CD4-positive, alpha-beta T cell (primary cell): ENCODE results near the gene DNAJC13. TPM values are rescaled to one million over a fixed set of nuclear protein-coding genes. Genes with fewer than 3 reads are reported as not detected.

Source experiments
- ATAC-seq: fragments of 200-7000 bp; cut with Tn5 transposase; one replicate; pipeline ENCODE4 v1.10.0; 2022; ENCODE audit warnings: mild to moderate bottlenecking; ENCODE audit not compliant: poor library complexity
- CTCF ChIA-PET: fragments of 350-600 bp; sonication (Branson Sonifier 250); formaldehyde crosslinking; loops from one replicate; lab custom pipeline; 2021; ENCODE audit warnings: antibody characterized with exemption, inconsistent platforms; lab: Charles Lee
- POLR2A ChIA-PET: fragments of 350-600 bp; sonication (Branson Sonifier 250); formaldehyde crosslinking; loops from one replicate; lab custom pipeline; 2021; ENCODE audit warnings: antibody characterized with exemption, inconsistent platforms; lab: Charles Lee
- DNase-seq, 14 experiments: peaks; one replicate each; pipeline ENCODE4 v3.0.0-alpha.2; 2013 to 2020; ENCODE audit warnings: mixed read lengths in 2 of 14
- H3K27ac ChIP-seq, 2 donors: one replicate each; pipeline versions ENCODE4 v1.5.1 to v1.7.0; 2013; ENCODE audit warnings: low read length in 2 of 2, low read depth in 1 of 2, mild to moderate bottlenecking in 1 of 2
- H3K27me3 ChIP-seq, 2 experiments: 1 replicate in 1 of 2; 2 replicates in 1 of 2; pipeline versions ENCODE4 v1.6.1 to v1.7.0; 2013; ENCODE audit warnings: low read length in 2 of 2, control low read depth in 1 of 2, mild to moderate bottlenecking in 1 of 2, moderate library complexity in 1 of 2; ENCODE audit not compliant: insufficient read depth in 2 of 2, control insufficient read depth in 1 of 2
- H3K36me3 ChIP-seq: one replicate; pipeline ENCODE4 v1.6.1; 2013; ENCODE audit warnings: low read length, control low read depth; ENCODE audit not compliant: insufficient read depth
- H3K4me1 ChIP-seq: one replicate; pipeline ENCODE4 v1.6.1; 2013; ENCODE audit warnings: low read length, control low read depth; ENCODE audit not compliant: insufficient read depth
- H3K4me3 ChIP-seq: one replicate; pipeline ENCODE4 v1.5.1; 2013; ENCODE audit warnings: mild to moderate bottlenecking, low read length, moderate library complexity
- H3K9me3 ChIP-seq, 2 experiments: 1 replicate in 1 of 2; 2 replicates in 1 of 2; pipeline versions ENCODE4 v1.6.1 to v1.7.0; 2013; ENCODE audit warnings: low read length in 2 of 2, mild to moderate bottlenecking in 2 of 2, control low read depth in 1 of 2, moderate library complexity in 1 of 2; ENCODE audit not compliant: control insufficient read depth in 1 of 2, insufficient read depth in 1 of 2
- H3K27ac Mint-ChIP-seq: one replicate; pipeline ENCODE4 v1.8.0; 2020; ENCODE audit warnings: mixed read lengths
- H3K27me3 Mint-ChIP-seq: one replicate; pipeline ENCODE4 v1.8.0; 2021; ENCODE audit warnings: mixed read lengths
- H3K36me3 Mint-ChIP-seq: one replicate; pipeline ENCODE4 v1.8.0; 2021; ENCODE audit warnings: low read depth, mixed read lengths
- H3K4me1 Mint-ChIP-seq: one replicate; pipeline ENCODE4 v1.8.0; 2021; ENCODE audit warnings: low read depth, mixed read lengths
- H3K4me3 Mint-ChIP-seq: one replicate; pipeline ENCODE4 v1.8.0; 2020; ENCODE audit warnings: mild to moderate bottlenecking, mixed read lengths
- H3K9me3 Mint-ChIP-seq: one replicate; pipeline ENCODE4 v1.8.0; 2020; ENCODE audit warnings: mixed read lengths
- intact Hi-C, 2 experiments: fragments of 100-400 bp; cut with DNase I in 1 of 2; cut with micrococcal nuclease in 1 of 2; formaldehyde crosslinking; loops; one replicate each; pipeline versions ENCODE4 v1.15.1 to v1.9.0; 2023 to 2025; cut with DNase I, micrococcal nuclease
- total RNA-seq, 174 experiments: library from RNA in 2 of 174; stranded (reverse) in 2 of 174; gene quantifications; one replicate each; pipeline ENCODE4 v1.2.3 and lab custom pipeline; 2021 to 2026
- TF ChIP-seq, protein P1 (sequence below): fragments of 200-600 bp; IDR thresholded peaks from one replicate; pipeline ENCODE4 v1.8.0; 2022; ENCODE audit warnings: antibody characterized with exemption, mild to moderate bottlenecking

Gene DNAJC13
- total RNA-seq, 2 experiments from 2014 or later, result 13.5 to 14.3 TPM

GRCh38 chr3:132556508-132557159 lies 139.3 kb downstream of the DNAJC13 start:
- Histone ChIP-seq H3K9me3 (no peaks in the 10 kb centered on the region), H3K27ac (no peak overlapping the region), H3K27me3 (no peaks in the 10 kb centered on the region), H3K4me3 (no peak overlapping the region), H3K4me1 (no peaks in the 10 kb centered on the region), H3K36me3 (peaks cover 12% of the 10 kb centered on the region)
- DNase-seq, result no peak
- no peak for ATAC-seq
- peaks cover 30% of the 10 kb centered on the region for H3K36me3 Mint-ChIP-seq
- TF ChIP-seq, protein P1, sequence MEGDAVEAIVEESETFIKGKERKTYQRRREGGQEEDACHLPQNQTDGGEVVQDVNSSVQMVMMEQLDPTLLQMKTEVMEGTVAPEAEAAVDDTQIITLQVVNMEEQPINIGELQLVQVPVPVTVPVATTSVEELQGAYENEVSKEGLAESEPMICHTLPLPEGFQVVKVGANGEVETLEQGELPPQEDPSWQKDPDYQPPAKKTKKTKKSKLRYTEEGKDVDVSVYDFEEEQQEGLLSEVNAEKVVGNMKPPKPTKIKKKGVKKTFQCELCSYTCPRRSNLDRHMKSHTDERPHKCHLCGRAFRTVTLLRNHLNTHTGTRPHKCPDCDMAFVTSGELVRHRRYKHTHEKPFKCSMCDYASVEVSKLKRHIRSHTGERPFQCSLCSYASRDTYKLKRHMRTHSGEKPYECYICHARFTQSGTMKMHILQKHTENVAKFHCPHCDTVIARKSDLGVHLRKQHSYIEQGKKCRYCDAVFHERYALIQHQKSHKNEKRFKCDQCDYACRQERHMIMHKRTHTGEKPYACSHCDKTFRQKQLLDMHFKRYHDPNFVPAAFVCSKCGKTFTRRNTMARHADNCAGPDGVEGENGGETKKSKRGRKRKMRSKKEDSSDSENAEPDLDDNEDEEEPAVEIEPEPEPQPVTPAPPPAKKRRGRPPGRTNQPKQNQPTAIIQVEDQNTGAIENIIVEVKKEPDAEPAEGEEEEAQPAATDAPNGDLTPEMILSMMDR, result no peak
- ChIA-PET CTCF (no interaction called here), POLR2A (no interaction called here)
- H3K4me1 Mint-ChIP-seq, result peaks cover 5% of the 10 kb centered on the region
- no peaks in the 10 kb centered on the region for H3K27me3 Mint-ChIP-seq
- H3K4me3 Mint-ChIP-seq, result no peak overlapping the region
- H3K9me3 Mint-ChIP-seq, result no peaks in the 10 kb centered on the region
- intact Hi-C loops, result no loop called here
- H3K27ac Mint-ChIP-seq, result no peak overlapping the region

GRCh38 chr3:132561003-132561402 lies 143.7 kb downstream of the DNAJC13 start:
- H3K27me3 Mint-ChIP-seq, result no peaks in the 10 kb centered on the region
- no peaks in the 10 kb centered on the region for H3K9me3 ChIP-seq
- POLR2A ChIA-PET, result no interaction called here
- ATAC-seq (no peak), DNase-seq (no peak)
- H3K27me3 ChIP-seq, result no peaks in the 10 kb centered on the region
- CTCF ChIA-PET, result no interaction called here
- H3K36me3 ChIP-seq, result peaks cover 12% of the 10 kb centered on the region
- no peak overlapping the region for H3K27ac ChIP-seq
- intact Hi-C loops, result no loop called here
- no peak overlapping the region for H3K27ac Mint-ChIP-seq
- no peak overlapping the region for H3K4me3 ChIP-seq
- no peaks in the 10 kb centered on the region for H3K9me3 Mint-ChIP-seq
- peaks cover 65% of the 10 kb centered on the region for H3K36me3 Mint-ChIP-seq
- TF ChIP-seq, protein P1, result no peak
- no peak overlapping the region for H3K4me3 Mint-ChIP-seq
- no peaks in the 10 kb centered on the region for H3K4me1 Mint-ChIP-seq
- H3K4me1 ChIP-seq, result no peaks in the 10 kb centered on the region

DNA sequence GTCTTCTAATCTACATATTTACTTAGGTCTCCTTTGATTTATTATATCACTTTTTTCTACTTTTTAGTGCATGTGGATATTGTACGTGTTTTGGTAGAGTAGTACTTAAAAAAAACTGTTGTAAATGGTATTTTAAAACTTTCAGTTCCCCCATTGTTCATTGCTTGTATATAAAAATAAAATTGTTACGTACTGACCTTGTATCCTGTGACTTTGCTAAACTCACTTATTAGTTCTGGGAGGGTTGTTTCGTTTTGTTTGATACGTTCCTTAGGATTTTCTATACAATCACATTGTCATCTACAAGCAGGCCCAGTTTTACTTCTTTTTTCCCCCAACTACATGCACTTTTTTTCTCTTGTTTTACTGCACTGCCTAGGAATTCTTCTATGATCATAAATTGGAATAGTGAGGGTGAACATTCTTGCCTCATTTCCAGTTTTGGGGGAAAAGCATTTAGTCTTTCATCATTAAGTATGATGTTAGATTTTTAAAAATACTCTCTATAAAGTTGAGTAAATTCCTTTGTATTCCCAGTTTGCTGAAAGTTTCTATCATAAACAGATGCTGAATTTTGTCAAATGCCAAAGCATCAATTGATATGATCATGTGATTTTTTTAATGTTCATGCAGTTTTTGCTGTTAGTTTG lies 146.2 kb downstream of the DNAJC13 start:
- H3K36me3 Mint-ChIP-seq, result peaks cover 62% of the 10 kb centered on the region
- no peak for DNase-seq

More for the DNA sequence above, 146.2 kb downstream of the DNAJC13 start:
- Histone ChIP-seq H3K4me3 (no peak overlapping the region), H3K27ac (no peak overlapping the region), H3K27me3 (no peaks in the 10 kb centered on the region), H3K9me3 (no peaks in the 10 kb centered on the region), H3K4me1 (no peaks in the 10 kb centered on the region), H3K36me3 (peaks cover 12% of the 10 kb centered on the region)
- ChIA-PET POLR2A (no interaction called here), CTCF (no interaction called here)
- TF ChIP-seq, protein P1, result no peak
- no peak overlapping the region for H3K4me3 Mint-ChIP-seq
- intact Hi-C loops, result no loop called here
- no peaks in the 10 kb centered on the region for H3K4me1 Mint-ChIP-seq
- no peak overlapping the region for H3K27ac Mint-ChIP-seq
- H3K27me3 Mint-ChIP-seq, result no peaks in the 10 kb centered on the region
- no peak for ATAC-seq
- no peaks in the 10 kb centered on the region for H3K9me3 Mint-ChIP-seq
